ENCODE measurements around the gene SCD. TPM values are rescaled to one million over a fixed set of nuclear protein-coding genes. Genes with fewer than 3 reads are reported as not detected.

Gene SCD
- total RNA-seq, 1 donor from 2014 or later, result 428 TPM

Other genes starting within 250 kb of the SCD start
- 22.7 and 26.4 TPM in 2 replicates for gene ERLIN1, start 161.2 kb upstream of the SCD start, total RNA-seq
- gene CHUK, start 117.6 kb upstream of the SCD start, total RNA-seq, result 18.6 and 19.0 TPM in 2 replicates
- 20.5 and 23.2 TPM in 2 replicates for gene CWF19L1, start 79.6 kb upstream of the SCD start, total RNA-seq
- gene BLOC1S2, start 60.6 kb upstream of the SCD start, total RNA-seq, result 82.0 and 93.9 TPM in 2 replicates
- gene PKD2L1, start 17.0 kb upstream of the SCD start, total RNA-seq, result not detected in 2 replicates
- not detected in 2 replicates for gene WNT8B, start 115.8 kb downstream of the SCD start, total RNA-seq
- gene SEC31B, start 172.6 kb downstream of the SCD start, total RNA-seq, result 7.8 TPM in 2 replicates
- gene NDUFB8, start 182.6 kb downstream of the SCD start, total RNA-seq, result 155 TPM in 2 replicates
- 49.4 and 50.1 TPM in 2 replicates for gene HIF1AN, start 188.7 kb downstream of the SCD start, total RNA-seq